Thoracic aorta (tissue), 2 donors: Measurements from ENCODE around the gene MDM2. TPM values are rescaled to one million over a fixed set of nuclear protein-coding genes. Genes with fewer than 3 reads are reported as not detected.

Experiments
- ATAC-seq: fragments of 150-250 bp; one replicate; pipeline ENCODE4 v1.8.0; 2017; ENCODE audit warnings: low read depth; ENCODE audit not compliant: insufficient number of reproducible peaks, low FRiP score
- DNase-seq: peaks from one replicate; pipeline ENCODE4 v3.0.0-alpha.2; 2020; ENCODE audit warnings: low spot score
- H3K27ac ChIP-seq, 2 donors: fragments of 200-600 bp; sonication (generic); 1 replicate in 1 of 2; 2 replicates in 1 of 2; pipeline ENCODE4 v1.5.1; 2016; ENCODE audit warnings: mild to moderate bottlenecking in 2 of 2, moderate library complexity in 2 of 2
- H3K27me3 ChIP-seq: fragments of 200-600 bp; sonication (generic); replicated peaks from 2 replicates; pipeline ENCODE4 v1.6.0; 2016; ENCODE audit warnings: mild to moderate bottlenecking; ENCODE audit not compliant: insufficient read depth
- H3K36me3 ChIP-seq: fragments of 200-600 bp; sonication (generic); one replicate; pipeline ENCODE4 v1.5.1; 2016
- H3K4me1 ChIP-seq, 2 donors: fragments of 200-600 bp; sonication (generic); 1 replicate in 1 of 2; 2 replicates in 1 of 2; pipeline versions ENCODE4 v1.5.1 to v1.6.0; 2016; ENCODE audit warnings: low read depth in 2 of 2, mild to moderate bottlenecking in 1 of 2; ENCODE audit not compliant: control insufficient read depth in 1 of 2
- H3K4me3 ChIP-seq: fragments of 200-600 bp; sonication (generic); 2 replicates; pipeline ENCODE4 v1.5.1; 2016; ENCODE audit warnings: mild to moderate bottlenecking
- H3K9me3 ChIP-seq: fragments of 200-600 bp; sonication (generic); 2 replicates; pipeline ENCODE4 v1.5.1; 2016
- CTCF ChIP-seq: fragments of 200-600 bp; sonication (generic); IDR thresholded peaks from one replicate; pipeline ENCODE4 v1.5.1; 2019; ENCODE audit warnings: antibody characterized with exemption
- total RNA-seq, 2 donors: library from RNA; depleted of rRNA; stranded (reverse); fragments of >200 nt; gene quantifications; one replicate each; pipeline versions ENCODE4 v1.1.0 to v1.2.3, GENCODE V29; 2016

The MDM2 gene
- total RNA-seq, 2 donors from 2014 or later: 62.0 to 101 TPM

DNA sequence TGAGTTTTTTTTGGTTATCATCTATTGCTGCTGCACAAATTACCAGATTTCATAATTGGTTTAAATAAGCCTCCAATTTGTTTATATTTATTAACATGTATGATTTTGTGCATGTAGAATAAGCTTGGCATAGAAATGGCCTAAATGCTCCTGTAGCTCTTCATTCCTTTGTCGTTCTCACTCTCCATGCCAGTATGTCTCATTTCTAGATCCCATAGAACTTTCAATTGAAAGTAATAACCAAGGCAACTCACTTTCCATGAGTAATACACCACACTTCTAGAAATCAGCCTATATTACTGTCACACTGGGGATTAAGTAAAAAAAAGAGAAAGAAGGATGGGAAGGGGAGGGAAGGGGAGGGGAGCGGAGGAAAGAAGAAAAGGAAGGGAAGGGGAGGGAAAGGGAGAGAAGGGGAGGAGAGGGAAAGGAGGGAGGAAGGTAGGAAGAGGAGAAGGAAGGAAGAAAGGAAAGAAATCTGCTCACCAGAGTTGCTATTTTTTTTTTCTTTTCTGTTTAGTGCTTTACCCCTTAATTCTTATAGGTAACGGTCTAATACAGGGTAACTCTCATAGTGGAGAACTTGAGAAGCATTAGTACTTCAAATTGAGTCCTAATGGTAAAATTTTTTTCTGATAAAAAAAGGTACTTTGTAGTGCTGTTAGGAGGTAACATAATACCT, 45.6 kb downstream of the MDM2 start:
- no peaks in the 10 kb centered on the region for H3K9me3 ChIP-seq
- H3K4me1 ChIP-seq: no peaks in the 10 kb centered on the region
- DNase-seq (no peak), ATAC-seq (no peak)
- no peak overlapping the region for H3K27ac ChIP-seq
- no peaks in the 10 kb centered on the region for H3K27me3 ChIP-seq
- no peak for TF ChIP-seq CTCF
- H3K36me3 ChIP-seq: no peaks in the 10 kb centered on the region
- no peak overlapping the region for H3K4me3 ChIP-seq

DNA sequence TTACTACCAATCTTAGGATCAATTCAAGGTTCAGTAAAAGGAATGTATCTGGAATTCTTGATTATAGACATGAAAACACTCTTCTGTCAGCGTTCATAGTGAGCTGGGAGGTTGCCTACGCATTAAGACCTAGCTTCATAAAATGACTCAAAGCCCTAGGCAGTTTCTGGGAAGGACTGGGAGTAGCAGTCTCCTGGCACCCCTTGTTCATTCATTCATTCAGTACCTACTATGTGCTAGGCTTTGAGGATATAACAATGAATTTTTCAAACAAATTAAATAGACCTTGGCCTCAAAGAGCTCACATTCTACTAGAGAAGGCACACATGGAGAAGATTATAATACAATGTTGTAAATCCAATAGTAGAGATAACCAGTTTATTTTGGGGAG, 46.1 kb downstream of the MDM2 start:
- no peaks in the 10 kb centered on the region for H3K9me3 ChIP-seq
- no peak overlapping the region for H3K4me3 ChIP-seq
- ATAC-seq (no peak), DNase-seq (no peak)
- H3K27ac ChIP-seq: no peak overlapping the region
- no peaks in the 10 kb centered on the region for H3K27me3 ChIP-seq
- H3K36me3 ChIP-seq: no peaks in the 10 kb centered on the region
- no peak for TF ChIP-seq CTCF
- H3K4me1 ChIP-seq: no peaks in the 10 kb centered on the region

DNA sequence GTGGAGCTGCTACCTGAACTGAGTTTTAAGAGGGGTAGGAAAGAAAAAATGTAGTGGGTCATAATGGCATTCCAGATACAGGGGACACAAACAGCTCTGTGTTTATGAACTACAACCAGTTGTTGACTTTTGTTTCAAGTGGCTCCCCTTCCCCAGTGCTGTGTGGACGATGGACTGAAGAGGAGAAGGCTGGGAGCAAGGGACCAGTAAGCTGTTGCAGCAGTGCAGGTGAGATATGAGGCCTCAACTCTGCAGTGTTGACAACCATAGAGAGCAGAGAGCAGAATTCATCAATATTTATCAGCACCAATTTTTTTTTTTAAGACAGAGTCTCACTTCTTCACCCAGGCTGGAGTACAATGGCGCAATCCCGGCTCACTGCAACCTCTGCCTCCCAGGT, 46.6 kb downstream of the MDM2 start:
- DNase-seq (no peak), ATAC-seq (no peak)
- Histone ChIP-seq H3K9me3 (no peaks in the 10 kb centered on the region), H3K27ac (no peak overlapping the region), H3K27me3 (no peaks in the 10 kb centered on the region), H3K36me3 (no peaks in the 10 kb centered on the region), H3K4me1 (no peaks in the 10 kb centered on the region), H3K4me3 (no peak overlapping the region)
- TF ChIP-seq CTCF: no peak

- no peak for TF ChIP-seq CTCF
- DNase-seq (no peak), ATAC-seq (no peak)
- Histone ChIP-seq H3K4me1 (no peaks in the 10 kb centered on the region), H3K27ac (no peak overlapping the region), H3K36me3 (no peaks in the 10 kb centered on the region), H3K9me3 (no peaks in the 10 kb centered on the region), H3K4me3 (no peak overlapping the region), H3K27me3 (no peaks in the 10 kb centered on the region)
Observed at GRCh38 chr12:68855111-68855510, 47.1 kb downstream of the MDM2 start.

GRCh38 chr12:68855771-68856170, 47.8 kb downstream of the MDM2 start:
- no peaks in the 10 kb centered on the region for H3K27me3 ChIP-seq
- ATAC-seq (no peak), DNase-seq (no peak)
- no peaks in the 10 kb centered on the region for H3K4me1 ChIP-seq
- no peak overlapping the region for H3K27ac ChIP-seq
- no peak overlapping the region for H3K4me3 ChIP-seq
- no peaks in the 10 kb centered on the region for H3K9me3 ChIP-seq
- no peaks in the 10 kb centered on the region for H3K36me3 ChIP-seq
- TF ChIP-seq CTCF: no peak
